HUDEP-2 (cell line): Measurements from ENCODE around the gene PPP6R3.
"Not testable (repeated sequence)": the region's sequence is repeated elsewhere in the genome, so short reads cannot be mapped to it uniquely, and the experiment has no call there.

Experiments
- DNase-seq, 76 experiments: peaks; one replicate each; lab custom pipeline; 2025; ENCODE audit not compliant: unreplicated experiment in 76 of 76; lab: John Stamatoyannopoulos, UW

Gene PPP6R3

DNA sequence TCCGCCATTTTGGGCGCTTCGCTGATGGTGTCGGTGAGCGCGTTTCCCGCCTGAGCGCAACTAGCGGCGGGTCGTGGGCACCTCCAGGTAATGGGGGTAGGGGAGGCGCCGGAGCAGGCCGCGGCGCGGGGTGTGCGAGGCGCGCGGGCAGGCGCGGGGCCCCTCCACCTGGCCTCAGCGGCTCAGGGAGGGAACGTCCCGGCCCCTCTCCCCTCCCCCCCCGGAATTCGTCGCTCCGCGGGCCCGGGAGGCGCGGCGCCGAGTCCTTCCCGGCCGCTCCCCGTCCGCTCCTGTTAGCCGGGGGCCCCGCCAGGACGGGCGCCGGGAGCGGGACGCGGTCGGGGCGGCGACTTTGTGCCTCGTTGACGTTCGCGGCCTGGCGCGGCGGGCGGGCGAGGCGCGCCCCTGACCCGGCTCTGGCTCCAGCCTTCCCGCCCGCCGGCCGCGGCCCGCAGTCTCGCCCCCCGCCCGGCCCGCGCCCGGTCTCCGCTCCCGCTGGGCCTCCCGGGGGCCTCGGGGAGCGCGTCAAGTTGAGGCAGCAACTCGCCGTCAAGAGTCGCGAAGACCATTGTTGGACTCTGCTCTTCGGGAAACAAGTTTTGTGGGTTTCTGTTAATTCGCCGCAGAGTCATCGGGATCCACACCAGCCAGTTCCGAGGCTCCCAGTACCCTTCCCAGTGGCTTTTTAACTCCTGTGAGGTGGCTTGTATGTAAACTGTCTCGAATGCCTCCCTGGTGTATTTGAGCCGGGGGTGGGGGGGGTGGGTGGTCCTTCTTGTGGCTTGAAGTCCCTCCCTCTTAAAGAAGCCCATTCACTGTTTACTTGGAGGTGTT, at the start of gene PPP6R3:
Gene PPP6R3 (plus strand): TSS at position 12 of the 834 bp plus-strand sequence. CDS start 76,913 bp downstream, outside the sequence.
- DNase-seq: peak in 5 of 76 experiments; percentile 42 to 75 (median 58)

DNA sequence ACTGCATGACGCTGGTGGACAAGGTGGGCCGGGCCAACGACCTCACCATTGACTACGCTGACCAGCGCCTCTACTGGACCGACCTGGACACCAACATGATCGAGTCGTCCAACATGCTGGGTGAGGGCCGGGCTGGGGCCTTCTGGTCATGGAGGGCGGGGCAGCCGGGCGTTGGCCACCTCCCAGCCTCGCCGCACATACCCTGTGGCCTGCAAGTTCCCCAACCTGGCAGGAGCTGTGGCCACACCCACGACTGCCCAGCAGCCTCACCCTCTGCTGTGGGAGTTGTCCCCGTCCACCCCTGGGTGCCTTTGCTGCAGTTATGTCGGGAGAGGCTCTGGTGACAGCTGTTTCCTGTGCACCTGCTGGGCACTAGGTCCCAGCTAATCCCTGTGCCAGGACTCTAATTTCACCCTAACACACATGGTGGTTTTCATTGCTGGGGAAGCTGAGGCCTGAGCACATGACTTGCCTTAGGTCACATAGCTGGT, 49.0 kb upstream of the PPP6R3 start:
- DNase-seq: peak in 48 of 76 experiments; percentile 10 to 63 (median 30)

GRCh38 chr11:68412593-68413475, 47.7 kb upstream of the PPP6R3 start:
- DNase-seq: no peak

DNA sequence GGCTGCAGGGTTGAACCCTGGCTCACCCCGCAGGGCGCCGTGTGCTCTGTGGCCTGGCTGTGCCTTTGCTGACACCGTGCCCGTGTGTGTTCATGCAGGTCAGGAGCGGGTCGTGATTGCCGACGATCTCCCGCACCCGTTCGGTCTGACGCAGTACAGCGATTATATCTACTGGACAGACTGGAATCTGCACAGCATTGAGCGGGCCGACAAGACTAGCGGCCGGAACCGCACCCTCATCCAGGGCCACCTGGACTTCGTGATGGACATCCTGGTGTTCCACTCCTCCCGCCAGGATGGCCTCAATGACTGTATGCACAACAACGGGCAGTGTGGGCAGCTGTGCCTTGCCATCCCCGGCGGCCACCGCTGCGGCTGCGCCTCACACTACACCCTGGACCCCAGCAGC, 47.0 kb upstream of the PPP6R3 start:
- DNase-seq: no peak

GRCh38 chr11:68414496-68415221, 45.9 kb upstream of the PPP6R3 start:
- no peak for DNase-seq

GRCh38 chr11:68416070-68416578, 44.4 kb upstream of the PPP6R3 start:
- no peak for DNase-seq

- DNase-seq: no peak
Observed at GRCh38 chr11:68418648-68419047, 41.9 kb upstream of the PPP6R3 start.

- DNase-seq: no peak
Observed at GRCh38 chr11:68420171-68420570, 40.4 kb upstream of the PPP6R3 start.

GRCh38 chr11:68423481-68423880, 37.1 kb upstream of the PPP6R3 start:
- DNase-seq: no peak

DNA sequence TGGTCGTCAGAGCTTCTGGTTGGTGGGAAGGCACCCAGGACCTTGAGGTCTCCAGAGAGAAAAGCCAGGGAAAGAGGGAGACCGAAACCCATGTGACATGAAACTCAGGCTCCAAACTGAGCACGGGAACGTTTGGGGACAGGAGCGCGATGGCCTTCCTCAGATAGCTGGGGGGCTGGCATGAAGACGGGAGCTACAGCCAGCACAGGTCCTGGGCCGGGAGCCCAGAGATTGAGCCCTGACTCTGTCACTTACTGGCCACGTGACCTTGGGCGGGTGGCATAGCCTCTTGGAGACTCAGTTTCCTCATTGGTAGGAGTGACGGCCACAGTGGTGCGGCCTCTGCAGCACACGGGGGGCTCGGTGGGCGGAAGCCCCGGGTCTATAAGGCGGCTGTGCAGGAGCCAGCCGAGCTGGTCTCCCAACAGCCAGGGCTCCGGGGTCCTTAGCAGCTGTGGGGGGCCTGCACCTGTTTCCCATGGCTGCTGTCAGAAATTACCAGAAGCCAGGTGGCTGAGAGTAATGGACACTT, 36.4 kb upstream of the PPP6R3 start:
- DNase-seq: no peak

GRCh38 chr11:68424981-68425865, 35.3 kb upstream of the PPP6R3 start:
- no peak for DNase-seq

DNA sequence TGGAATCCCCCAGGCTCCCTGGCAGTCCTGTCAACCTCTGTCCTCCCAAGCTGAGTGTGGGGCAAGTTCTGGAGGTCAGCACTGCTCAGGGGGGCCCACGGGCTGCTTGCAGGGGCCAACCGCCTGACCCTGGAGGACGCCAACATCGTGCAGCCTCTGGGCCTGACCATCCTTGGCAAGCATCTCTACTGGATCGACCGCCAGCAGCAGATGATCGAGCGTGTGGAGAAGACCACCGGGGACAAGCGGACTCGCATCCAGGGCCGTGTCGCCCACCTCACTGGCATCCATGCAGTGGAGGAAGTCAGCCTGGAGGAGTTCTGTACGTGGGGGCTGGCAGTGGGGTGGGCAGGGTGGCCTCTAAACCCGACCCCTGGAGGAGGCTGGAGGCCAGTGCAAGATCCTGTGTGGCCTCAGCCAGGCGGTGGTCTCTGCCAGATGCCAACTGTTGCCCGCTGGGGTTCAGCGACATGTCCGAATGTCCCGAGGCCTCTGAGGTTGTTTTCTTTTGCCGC, 34.6 kb upstream of the PPP6R3 start:
- no peak for DNase-seq

DNA sequence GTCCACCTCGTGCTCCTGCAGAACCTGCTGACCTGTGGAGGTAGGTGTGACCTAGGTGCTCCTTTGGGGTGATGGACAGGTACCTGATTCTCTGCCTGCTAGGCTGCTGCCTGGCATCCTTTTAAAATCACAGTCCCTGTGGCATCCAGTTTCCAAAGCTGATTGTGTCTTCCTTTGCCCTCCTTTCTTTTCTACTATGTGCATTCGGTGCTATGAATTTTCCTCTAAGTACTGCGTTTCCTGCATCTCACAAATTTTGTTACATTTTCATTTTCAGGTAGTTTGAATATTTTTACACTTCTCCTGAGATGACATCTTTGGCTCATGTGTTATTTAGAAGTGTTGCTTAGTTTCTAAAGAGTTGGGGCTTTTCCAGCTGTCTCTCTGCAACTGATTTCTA, 30.9 kb upstream of the PPP6R3 start:
- no peak for DNase-seq

- DNase-seq: no peak
Observed at GRCh38 chr11:68430384-68430783, 30.2 kb upstream of the PPP6R3 start.

DNA sequence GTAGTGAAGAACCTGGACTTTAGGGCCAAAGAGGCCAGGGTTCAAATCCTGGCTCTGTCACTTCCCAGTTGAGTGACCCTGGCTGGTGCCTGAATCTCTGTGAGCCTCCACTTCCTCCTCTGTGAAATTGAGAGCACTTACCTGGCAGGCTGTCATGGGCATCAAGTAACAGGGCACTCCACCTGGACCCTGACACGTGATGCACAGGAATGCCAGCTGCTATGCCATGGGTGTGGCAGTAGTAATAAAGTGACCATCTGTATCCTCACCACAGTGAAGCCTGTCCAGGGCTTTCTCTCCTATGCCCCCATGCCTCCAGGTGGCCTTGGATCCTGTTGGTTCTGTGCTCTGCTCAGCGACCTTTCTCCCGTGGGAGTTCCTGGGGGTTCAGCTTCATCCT, 29.8 kb upstream of the PPP6R3 start:
- DNase-seq: no peak

- no peak for DNase-seq
Observed at GRCh38 chr11:68431984-68432645, 28.4 kb upstream of the PPP6R3 start.

GRCh38 chr11:68432874-68433273, 27.7 kb upstream of the PPP6R3 start:
- no peak for DNase-seq

DNA sequence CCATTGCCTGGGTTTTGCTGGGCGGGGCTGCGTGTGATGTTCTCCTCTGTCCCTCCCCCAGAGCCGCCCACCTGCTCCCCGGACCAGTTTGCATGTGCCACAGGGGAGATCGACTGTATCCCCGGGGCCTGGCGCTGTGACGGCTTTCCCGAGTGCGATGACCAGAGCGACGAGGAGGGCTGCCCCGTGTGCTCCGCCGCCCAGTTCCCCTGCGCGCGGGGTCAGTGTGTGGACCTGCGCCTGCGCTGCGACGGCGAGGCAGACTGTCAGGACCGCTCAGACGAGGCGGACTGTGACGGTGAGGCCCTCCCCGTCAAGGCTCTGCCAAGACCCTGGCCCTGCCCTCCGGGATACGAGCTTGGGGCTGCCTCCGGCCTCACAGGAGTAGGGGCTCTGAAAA, 27.0 kb upstream of the PPP6R3 start:
- DNase-seq: no peak

DNA sequence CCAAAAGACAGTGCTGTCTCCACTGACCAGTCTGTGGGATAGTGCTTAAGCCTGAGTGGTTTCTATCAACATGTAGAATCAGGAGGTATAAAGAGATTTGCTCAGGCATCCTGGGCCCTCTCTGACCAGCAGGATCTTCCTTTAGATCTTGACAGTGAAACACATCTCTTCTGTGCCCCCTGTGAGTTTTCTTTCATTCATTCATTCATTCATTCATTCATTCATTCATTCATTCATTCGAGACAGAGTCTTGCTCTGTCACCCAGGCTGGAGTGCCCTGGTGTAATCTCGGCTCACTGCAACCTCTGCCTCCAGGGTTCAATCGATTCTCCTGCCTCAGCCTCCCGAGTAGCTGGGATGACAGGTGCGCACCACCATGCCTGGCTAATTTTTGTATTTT, 26.4 kb upstream of the PPP6R3 start:
- not testable (repeated sequence) for DNase-seq
